ENCODE results near the gene ADRA2B.

- no peak for TF ChIP-seq CTCF (IDR thresholded peaks at IDR 0.05; ENCODE audit: low read length)
- no peak for TF ChIP-seq EZH2 (IDR thresholded peaks at IDR 0.05; ENCODE audit: borderline replicate concordance, low read length)
These were observed 23.4 kb downstream of the ADRA2B start for GRCh38 chr2:96092951-96093350.

All from OCI-LY1 (cell line).